ENCODE results near the gene CRLF3. TPM values are rescaled to one million over a fixed set of nuclear protein-coding genes. Genes with fewer than 3 reads are reported as not detected.
"Not testable (repeated sequence)": the region's sequence is repeated elsewhere in the genome, so short reads cannot be mapped to it uniquely, and the experiment has no call there.

CRLF3 gene
- total RNA-seq, 4 donors from 2014 or later = 7.0 to 18.4 (median 11.4) TPM

- no peak for TF ChIP-seq POLR2A (IDR thresholded peaks at IDR 0.05)
- TF ChIP-seq EP300 (IDR thresholded peaks at IDR 0.05) = no peak
- no peak for TF ChIP-seq CTCF (IDR thresholded peaks at IDR 0.05)
- no peak for TF ChIP-seq POLR2AphosphoS5 (IDR thresholded peaks at IDR 0.05)
Measured at GRCh38 chr17:30823421-30823820, 1.1 kb downstream of the CRLF3 start.

GRCh38 chr17:30822919-30823318, 1.6 kb downstream of the CRLF3 start:
- not testable (repeated sequence) for ATAC-seq, H3K36me3 ChIP-seq, H3K9me3 ChIP-seq, H3K27me3 ChIP-seq
- Histone ChIP-seq H3K27ac (peak overlapping the region in 1 of 4 donors; percentile 92), H3K4me1 (peaks cover 0 to 47% (median 0%) of the 10 kb centered on the region in 3 donors), H3K4me3 (peak overlapping the region in 1 of 2 donors; percentile 17)
- WGBS, 2 donors (ENCODE audit: low coverage in 1 of 2) = 73% methylated on average over 12 of the region's 14 CpGs

More at GRCh38 chr17:30823421-30823820, 1.1 kb downstream of the CRLF3 start:
- no peaks in the 10 kb centered on the region for H3K36me3 ChIP-seq
- peak overlapping the region; percentile 58 to 76 for H3K4me3 ChIP-seq
- 37 to 41% methylated on average over 7 of the region's 7 CpGs for WGBS, 2 donors (ENCODE audit: low coverage in 1 of 2)
- H3K27ac ChIP-seq = peak overlapping the region in 2 of 4 donors; percentile 71 to 92
- no peak for ATAC-seq
- no peaks in the 10 kb centered on the region for H3K9me3 ChIP-seq
- no peaks in the 10 kb centered on the region for H3K27me3 ChIP-seq
- peaks cover 0 to 47% (median 0%) of the 10 kb centered on the region in 3 donors for H3K4me1 ChIP-seq

GRCh38 chr17:30821871-30822723, 2.4 kb downstream of the CRLF3 start:
- H3K27me3 ChIP-seq = no peaks in the 10 kb centered on the region
- no peaks in the 10 kb centered on the region for H3K9me3 ChIP-seq
- no peak overlapping the region for H3K4me3 ChIP-seq
- TF ChIP-seq POLR2A (IDR thresholded peaks at IDR 0.05) (no peak), EP300 (IDR thresholded peaks at IDR 0.05) (no peak), POLR2AphosphoS5 (IDR thresholded peaks at IDR 0.05) (no peak), CTCF (IDR thresholded peaks at IDR 0.05) (no peak)
- H3K27ac ChIP-seq = no peak overlapping the region
- 48 to 49% methylated on average over 6 to 9 of the region's 9 CpGs for WGBS, 2 donors (ENCODE audit: low coverage in 1 of 2)
- no peaks in the 10 kb centered on the region for H3K36me3 ChIP-seq
- peaks cover 0 to 47% (median 0%) of the 10 kb centered on the region in 3 donors for H3K4me1 ChIP-seq
- no peak for ATAC-seq

GRCh38 chr17:30819971-30820705, 4.4 kb downstream of the CRLF3 start:
- TF ChIP-seq EP300 (IDR thresholded peaks at IDR 0.05) (no peak), POLR2AphosphoS5 (IDR thresholded peaks at IDR 0.05) (no peak), POLR2A (IDR thresholded peaks at IDR 0.05) (no peak)
- H3K27ac ChIP-seq = no peak overlapping the region
- WGBS, 2 donors (ENCODE audit: low coverage in 1 of 2) = 85% methylated on average over 4 to 7 of the region's 8 CpGs
- ATAC-seq = no peak
- H3K4me1 ChIP-seq = peaks cover 0 to 39% (median 0%) of the 10 kb centered on the region in 3 donors
- H3K4me3 ChIP-seq = no peak overlapping the region
- no peaks in the 10 kb centered on the region for H3K27me3 ChIP-seq
- no peaks in the 10 kb centered on the region for H3K9me3 ChIP-seq
- no peaks in the 10 kb centered on the region for H3K36me3 ChIP-seq

GRCh38 chr17:30816165-30816564, 8.3 kb downstream of the CRLF3 start:
- no peak overlapping the region for H3K4me3 ChIP-seq
- ATAC-seq = no peak
- H3K9me3 ChIP-seq = no peaks in the 10 kb centered on the region
- H3K27ac ChIP-seq = no peak overlapping the region
- H3K36me3 ChIP-seq = no peaks in the 10 kb centered on the region
- peaks cover 0 to 11% (median 0%) of the 10 kb centered on the region in 3 donors for H3K4me1 ChIP-seq
- WGBS, 2 donors (ENCODE audit: low coverage in 1 of 2) = 60 to 84% methylated on average over 1 to 6 of the region's 7 CpGs
- TF ChIP-seq EP300 (IDR thresholded peaks at IDR 0.05) (no peak), POLR2A (IDR thresholded peaks at IDR 0.05) (no peak), CTCF (IDR thresholded peaks at IDR 0.05) (no peak), POLR2AphosphoS5 (IDR thresholded peaks at IDR 0.05) (no peak)
- H3K27me3 ChIP-seq = no peaks in the 10 kb centered on the region

GRCh38 chr17:30814860-30815259, 9.6 kb downstream of the CRLF3 start:
- WGBS, 2 donors (ENCODE audit: low coverage in 1 of 2) = 72 to 89% methylated on average over 7 to 9 of the region's 9 CpGs
- not testable (repeated sequence) for ATAC-seq, H3K4me3 ChIP-seq, H3K4me1 ChIP-seq, H3K27ac ChIP-seq, H3K9me3 ChIP-seq, H3K36me3 ChIP-seq, H3K27me3 ChIP-seq

GRCh38 chr17:30814236-30814635, 10.3 kb downstream of the CRLF3 start:
- 89% methylated on average over 12 of the region's 12 CpGs; no CpG with 5 or more reads in 1 of the 2 donors for WGBS, 2 donors (ENCODE audit: low coverage in 1 of 2)
- ATAC-seq, H3K27ac ChIP-seq, H3K9me3 ChIP-seq, H3K36me3 ChIP-seq, H3K4me1 ChIP-seq, H3K4me3 ChIP-seq, H3K27me3 ChIP-seq: not testable (repeated sequence)

Data from gastroesophageal sphincter (tissue), 4 donors.